Hepatocyte (in vitro differentiated cells): ENCODE results near the gene HS2ST1. TPM values are rescaled to one million over a fixed set of nuclear protein-coding genes. Genes with fewer than 3 reads are reported as not detected.

Experiments
- DNase-seq: peaks from one replicate; pipeline ENCODE4 v3.0.0-alpha.2; 2016; ENCODE audit warnings: low spot score
- H2AFZ ChIP-seq: fragments of 200-600 bp; sonication (generic); 2 replicates; pipeline ENCODE4 v1.6.0; 2016; ENCODE audit warnings: antibody characterized with exemption, mild to moderate bottlenecking
- H3K27ac ChIP-seq: fragments of 200-600 bp; sonication (generic); 2 replicates; pipeline ENCODE4 v1.5.1; 2016; ENCODE audit warnings: mild to moderate bottlenecking
- H3K27me3 ChIP-seq: fragments of 200-600 bp; sonication (generic); 2 replicates; pipeline ENCODE4 v1.6.1; 2016
- H3K36me3 ChIP-seq: fragments of 200-600 bp; sonication (generic); replicated peaks from 2 replicates; pipeline ENCODE4 v1.5.1; 2016; ENCODE audit warnings: low read depth; ENCODE audit not compliant: insufficient read depth
- H3K4me1 ChIP-seq: fragments of 200-600 bp; sonication (generic); 2 replicates; pipeline ENCODE4 v1.5.1; 2016; ENCODE audit warnings: mild to moderate bottlenecking, moderate library complexity; ENCODE audit not compliant: insufficient read depth
- H3K4me2 ChIP-seq: fragments of 200-600 bp; sonication (generic); 2 replicates; pipeline ENCODE4 v1.6.0; 2016
- H3K4me3 ChIP-seq: fragments of 200-600 bp; sonication (generic); 2 replicates; pipeline ENCODE4 v1.5.1; 2016; ENCODE audit warnings: mild to moderate bottlenecking
- H3K79me2 ChIP-seq: fragments of 200-600 bp; sonication (generic); 2 replicates; pipeline ENCODE4 v1.6.0; 2017; ENCODE audit warnings: mild to moderate bottlenecking
- H3K9me2 ChIP-seq: fragments of 200-600 bp; sonication (generic); replicated peaks from 2 replicates; pipeline ENCODE4 v1.6.0; 2017; ENCODE audit warnings: mild to moderate bottlenecking; ENCODE audit not compliant: insufficient read depth
- H3K9me3 ChIP-seq: fragments of 200-600 bp; sonication (generic); 2 replicates; pipeline ENCODE4 v1.5.1; 2016; ENCODE audit warnings: low read depth, mild to moderate bottlenecking
- H4K20me1 ChIP-seq: fragments of 200-600 bp; sonication (generic); 2 replicates; pipeline ENCODE4 v1.6.0; 2016; ENCODE audit warnings: mild to moderate bottlenecking; ENCODE audit not compliant: insufficient read depth, poor library complexity, severe bottlenecking
- EZH2 ChIP-seq: fragments of 200-600 bp; sonication (generic); IDR thresholded peaks from 2 replicates; pipeline ENCODE4 v1.6.1; 2016; ENCODE audit warnings: antibody characterized with exemption, mild to moderate bottlenecking, borderline replicate concordance
- EZH2phosphoT487 ChIP-seq: fragments of 200-600 bp; sonication (generic); IDR thresholded peaks from one replicate; pipeline ENCODE4 v1.6.1; 2018; ENCODE audit warnings: antibody characterized with exemption, mild to moderate bottlenecking, low read depth, moderate library complexity; ENCODE audit not compliant: unreplicated experiment, severe bottlenecking
- whole genome bisulfite sequencing: methylation state at CpG from one replicate; pipeline ENCODE4 v1.1.6; 2016; ENCODE audit warnings: low lambda C conversion rate; ENCODE audit errors: missing lambda C conversion rate; 5-methylcytosine and 5-hydroxymethylcytosine counted together
- polyA plus RNA-seq: library from polyadenylated mRNA; unstranded; fragments of >200 nt; fragmentation: Nextera tagmentation; extraction: Ambion mirVana; gene quantifications from 2 replicates; pipeline ENCODE4 v1.2.1, GENCODE V29; 2016
- total RNA-seq: library from RNA; depleted of rRNA; stranded (reverse); fragments of >200 nt; gene quantifications from 2 replicates; pipeline ENCODE4 v1.2.3, GENCODE V29; 2014
- TF ChIP-seq, protein P1 (sequence below): fragments of 200-600 bp; sonication (generic); IDR thresholded peaks from 2 replicates; pipeline ENCODE4 v1.5.1; 2016; ENCODE audit warnings: antibody characterized with exemption, mild to moderate bottlenecking; ENCODE audit not compliant: poor library complexity

Gene HS2ST1
- total and polyA plus RNA-seq, 2 experiments from 2014 or later: 19.1 to 42.3 TPM

DNA sequence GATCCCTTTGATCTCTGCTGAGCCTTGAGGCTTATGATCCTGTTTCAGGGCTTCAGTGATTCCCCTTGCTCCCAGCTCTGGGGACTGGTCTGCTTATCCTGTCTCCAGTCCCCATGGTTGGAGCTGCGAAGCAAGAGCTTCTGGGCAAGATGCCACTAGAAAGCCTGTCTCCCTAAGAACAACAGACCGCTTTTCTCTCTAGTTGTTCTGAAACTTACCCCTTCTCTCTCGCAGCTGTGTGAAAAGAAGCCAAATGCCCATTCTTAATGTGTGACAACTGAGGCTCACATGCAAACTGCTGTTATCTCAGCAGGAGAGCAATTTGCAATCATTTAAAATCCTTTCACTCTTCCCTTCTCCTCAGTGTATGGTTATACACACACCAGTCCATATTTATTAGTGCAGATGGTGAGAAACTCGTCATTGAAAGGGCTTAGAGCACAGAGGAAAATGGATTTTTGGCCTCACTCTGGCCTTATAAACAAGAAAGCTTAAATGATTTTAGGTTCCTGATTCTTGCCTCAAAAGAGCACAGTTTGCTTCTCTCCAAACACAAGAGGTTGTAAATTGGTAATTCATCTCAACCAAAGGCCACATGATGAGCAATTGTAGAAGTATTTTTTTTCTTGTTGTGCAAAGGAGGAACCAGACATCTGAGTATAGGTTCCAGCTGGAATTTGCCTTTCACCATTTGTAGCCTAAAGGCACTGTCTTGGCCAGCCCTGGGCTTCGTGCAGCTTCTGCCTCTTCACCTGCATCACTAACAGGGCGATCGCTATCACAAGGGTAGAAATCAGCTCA lies 235.0 kb downstream of the HS2ST1 start:
- no peak for TF ChIP-seq EZH2
- TF ChIP-seq, protein P1, sequence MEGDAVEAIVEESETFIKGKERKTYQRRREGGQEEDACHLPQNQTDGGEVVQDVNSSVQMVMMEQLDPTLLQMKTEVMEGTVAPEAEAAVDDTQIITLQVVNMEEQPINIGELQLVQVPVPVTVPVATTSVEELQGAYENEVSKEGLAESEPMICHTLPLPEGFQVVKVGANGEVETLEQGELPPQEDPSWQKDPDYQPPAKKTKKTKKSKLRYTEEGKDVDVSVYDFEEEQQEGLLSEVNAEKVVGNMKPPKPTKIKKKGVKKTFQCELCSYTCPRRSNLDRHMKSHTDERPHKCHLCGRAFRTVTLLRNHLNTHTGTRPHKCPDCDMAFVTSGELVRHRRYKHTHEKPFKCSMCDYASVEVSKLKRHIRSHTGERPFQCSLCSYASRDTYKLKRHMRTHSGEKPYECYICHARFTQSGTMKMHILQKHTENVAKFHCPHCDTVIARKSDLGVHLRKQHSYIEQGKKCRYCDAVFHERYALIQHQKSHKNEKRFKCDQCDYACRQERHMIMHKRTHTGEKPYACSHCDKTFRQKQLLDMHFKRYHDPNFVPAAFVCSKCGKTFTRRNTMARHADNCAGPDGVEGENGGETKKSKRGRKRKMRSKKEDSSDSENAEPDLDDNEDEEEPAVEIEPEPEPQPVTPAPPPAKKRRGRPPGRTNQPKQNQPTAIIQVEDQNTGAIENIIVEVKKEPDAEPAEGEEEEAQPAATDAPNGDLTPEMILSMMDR: no peak
- TF ChIP-seq EZH2phosphoT487: no peak
- Histone ChIP-seq H2AFZ (no peak overlapping the region), H3K4me3 (no peak overlapping the region), H4K20me1 (no peaks in the 10 kb centered on the region), H3K36me3 (no peaks in the 10 kb centered on the region), H3K4me1 (peaks cover 30% of the 10 kb centered on the region), H3K4me2 (peak overlapping the region; percentile 17), H3K27me3 (no peaks in the 10 kb centered on the region), H3K27ac (peak overlapping the region; percentile 42), H3K9me3 (no peaks in the 10 kb centered on the region), H3K9me2 (no peaks in the 10 kb centered on the region), H3K79me2 (no peaks in the 10 kb centered on the region)
- DNase-seq: no peak
- WGBS: 55% methylated on average over 7 of the region's 7 CpGs

DNA sequence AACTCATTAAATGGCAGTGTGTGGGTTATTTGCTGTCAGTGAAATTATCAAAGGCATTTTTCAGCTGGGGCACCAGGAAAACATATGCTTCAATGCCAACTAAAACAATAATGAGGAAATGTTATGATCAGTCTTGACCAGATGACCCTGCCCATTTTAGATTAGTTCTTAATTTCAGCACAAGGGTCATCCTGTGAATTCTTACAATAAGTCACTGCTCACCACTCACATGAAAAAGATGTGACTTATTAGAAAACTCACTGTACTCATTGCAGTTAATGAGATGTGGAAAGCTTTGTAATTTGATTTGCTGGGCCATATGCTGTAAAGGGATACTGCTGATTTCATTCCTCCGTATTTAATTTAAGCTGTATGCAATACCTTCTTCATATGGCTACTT lies 235.7 kb downstream of the HS2ST1 start:
- peak overlapping the region; percentile 1 for H3K27ac ChIP-seq

DNA sequence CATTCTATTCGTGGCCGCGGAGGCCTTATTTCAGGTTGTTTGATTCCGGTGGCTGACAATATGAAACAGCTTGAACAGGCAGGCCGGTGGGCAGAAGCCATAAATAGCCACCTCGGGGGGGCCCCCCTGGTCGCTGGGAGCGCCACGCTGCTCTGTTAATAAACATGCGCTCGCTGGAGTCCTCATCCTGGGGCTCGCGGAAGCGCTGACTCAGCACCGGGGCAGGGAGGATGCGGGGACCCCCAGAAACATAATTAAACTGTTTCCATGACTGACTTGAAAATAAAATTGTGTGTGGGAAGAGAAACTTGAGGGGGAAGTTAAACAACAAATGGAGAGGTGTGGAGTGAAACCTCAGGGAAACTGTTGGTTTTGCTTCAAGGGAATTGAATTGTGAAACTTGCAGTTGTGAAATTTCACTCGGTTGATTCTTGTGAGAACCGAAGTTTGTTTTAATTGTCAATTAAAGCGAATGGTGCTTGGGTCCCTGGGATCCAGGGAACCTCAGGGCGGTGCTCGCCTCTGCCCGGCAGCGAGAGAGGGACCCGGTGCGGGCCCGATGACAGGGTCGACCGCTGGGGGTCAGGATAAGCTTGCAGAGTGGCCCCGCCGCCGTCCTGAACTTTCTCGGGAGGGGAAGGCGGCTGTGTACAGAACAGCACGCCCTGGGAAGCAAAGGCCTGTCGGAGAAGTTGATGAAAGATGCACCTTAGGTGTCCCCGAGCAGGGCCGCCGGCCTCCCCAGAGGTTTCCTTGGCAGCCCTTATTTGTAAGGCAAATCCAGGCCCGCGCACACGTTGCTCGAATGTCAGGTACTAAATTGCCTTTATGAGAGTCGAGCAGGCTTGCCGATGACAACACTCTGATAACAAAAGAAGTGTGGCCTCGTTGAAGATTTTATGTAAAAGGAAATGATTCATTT lies 237.3 kb downstream of the HS2ST1 start:
- Histone ChIP-seq H4K20me1 (no peaks in the 10 kb centered on the region), H3K4me1 (peaks cover 39% of the 10 kb centered on the region), H3K9me2 (no peaks in the 10 kb centered on the region), H3K27me3 (no peaks in the 10 kb centered on the region), H3K4me3 (peak overlapping the region; percentile 3), H3K79me2 (no peaks in the 10 kb centered on the region), H2AFZ (peak overlapping the region; percentile 30), H3K36me3 (no peaks in the 10 kb centered on the region), H3K9me3 (no peaks in the 10 kb centered on the region), H3K4me2 (peak overlapping the region; percentile 79), H3K27ac (peak overlapping the region; percentile 12)
- WGBS: 13% methylated on average over 45 of the region's 45 CpGs
- TF ChIP-seq EZH2phosphoT487: no peak
- TF ChIP-seq, protein P1: peak; percentile 74
- peak; percentile 83 for DNase-seq

More for the DNA sequence above, 235.7 kb downstream of the HS2ST1 start:
- Histone ChIP-seq H3K27me3 (no peaks in the 10 kb centered on the region), H2AFZ (no peak overlapping the region), H3K9me3 (no peaks in the 10 kb centered on the region), H3K4me3 (no peak overlapping the region), H3K4me2 (no peak overlapping the region), H3K36me3 (no peaks in the 10 kb centered on the region), H3K4me1 (peaks cover 35% of the 10 kb centered on the region), H4K20me1 (no peaks in the 10 kb centered on the region), H3K79me2 (no peaks in the 10 kb centered on the region), H3K9me2 (no peaks in the 10 kb centered on the region)
- DNase-seq: no peak
- WGBS: 55% methylated on average over 1 of the region's 1 CpG
- TF ChIP-seq EZH2 (no peak), EZH2phosphoT487 (no peak)
- TF ChIP-seq, protein P1: no peak
